Hippocampal formation (tissue), 2 donors: ENCODE measurements around the gene PRKCB.

Experiments
- DNase-seq, 2 donors: peaks; one replicate each; lab custom pipeline; 2025; lab: John Stamatoyannopoulos, UW

The PRKCB gene

GRCh38 chr16:23966597-23967394 is 131.0 kb downstream of the PRKCB start:
- no peak for DNase-seq

GRCh38 chr16:23967775-23968174 is 132.0 kb downstream of the PRKCB start:
- DNase-seq: no peak

DNA sequence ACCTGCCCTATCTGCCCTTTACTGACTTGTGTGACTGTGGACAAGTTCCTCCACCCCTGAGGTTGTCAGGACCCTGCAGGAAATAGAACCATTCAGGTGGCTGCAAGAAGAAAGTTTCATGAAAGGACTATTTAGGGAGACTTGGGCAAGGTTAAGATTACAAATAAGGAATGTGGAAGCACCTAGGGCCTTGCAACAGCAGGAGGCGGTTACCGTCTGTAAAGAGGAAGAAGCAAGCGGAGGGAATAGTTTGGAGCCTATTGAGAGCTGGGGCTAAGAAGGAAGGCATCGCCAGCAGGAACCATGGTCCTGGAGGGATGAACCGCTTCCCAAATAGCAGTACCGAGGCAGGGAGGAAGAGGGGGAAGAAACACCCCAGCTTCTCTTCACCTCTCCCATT is 132.4 kb downstream of the PRKCB start:
- no peak for DNase-seq

GRCh38 chr16:23969468-23970297 is 133.9 kb downstream of the PRKCB start:
- no peak for DNase-seq

GRCh38 chr16:23974223-23974622 is 138.4 kb downstream of the PRKCB start:
- no peak for DNase-seq

GRCh38 chr16:23975293-23975692 is 139.5 kb downstream of the PRKCB start:
- no peak for DNase-seq

DNA sequence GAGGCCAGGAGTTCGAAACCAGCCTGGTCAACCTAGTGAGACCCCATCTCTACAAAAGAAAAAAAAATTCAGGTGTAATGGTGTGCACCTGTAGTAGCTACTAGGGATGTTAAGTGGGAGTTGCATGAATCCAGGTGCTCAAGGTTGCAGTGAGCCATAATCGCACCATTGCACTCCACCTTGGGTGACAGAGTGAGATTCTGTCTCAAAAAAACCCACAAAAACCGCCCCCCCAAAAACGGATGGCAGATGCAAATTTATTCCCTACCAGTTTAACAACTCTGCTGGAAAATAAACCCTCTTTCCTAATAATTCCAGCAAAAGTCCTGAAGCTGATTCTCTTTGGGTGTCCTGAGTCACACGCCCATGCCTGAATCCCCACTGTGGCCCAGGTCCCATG is 140.3 kb downstream of the PRKCB start:
- DNase-seq: no peak

- no peak for DNase-seq
These were observed 140.7 kb downstream of the PRKCB start for GRCh38 chr16:23976524-23976923.

- DNase-seq: no peak
These were observed 143.7 kb downstream of the PRKCB start for GRCh38 chr16:23979441-23979840.

- no peak for DNase-seq
These were observed 144.2 kb downstream of the PRKCB start for GRCh38 chr16:23979982-23980381.

GRCh38 chr16:23981429-23982399 is 145.9 kb downstream of the PRKCB start:
- DNase-seq: no peak

- no peak for DNase-seq
These were observed 150.7 kb downstream of the PRKCB start for GRCh38 chr16:23986455-23986854.

DNA sequence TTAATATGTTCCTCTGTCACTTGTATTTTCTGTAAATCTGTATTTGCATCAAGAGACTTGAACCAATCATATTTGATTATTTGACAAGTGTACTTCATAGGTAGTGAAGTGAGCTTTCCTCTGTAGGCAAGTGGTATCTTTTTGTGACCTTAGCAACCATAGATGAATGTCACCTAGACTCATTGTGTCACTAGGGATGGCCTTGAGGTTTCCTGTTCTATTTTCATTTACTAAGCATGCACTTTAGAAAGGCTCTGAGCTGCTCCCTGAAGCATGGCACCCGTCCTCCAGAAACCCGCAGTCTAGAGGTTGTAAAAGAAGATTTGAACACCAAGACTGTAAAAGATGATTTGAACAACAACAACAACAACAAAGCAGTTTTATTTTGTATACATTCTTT is 151.7 kb downstream of the PRKCB start:
- DNase-seq: no peak

DNA sequence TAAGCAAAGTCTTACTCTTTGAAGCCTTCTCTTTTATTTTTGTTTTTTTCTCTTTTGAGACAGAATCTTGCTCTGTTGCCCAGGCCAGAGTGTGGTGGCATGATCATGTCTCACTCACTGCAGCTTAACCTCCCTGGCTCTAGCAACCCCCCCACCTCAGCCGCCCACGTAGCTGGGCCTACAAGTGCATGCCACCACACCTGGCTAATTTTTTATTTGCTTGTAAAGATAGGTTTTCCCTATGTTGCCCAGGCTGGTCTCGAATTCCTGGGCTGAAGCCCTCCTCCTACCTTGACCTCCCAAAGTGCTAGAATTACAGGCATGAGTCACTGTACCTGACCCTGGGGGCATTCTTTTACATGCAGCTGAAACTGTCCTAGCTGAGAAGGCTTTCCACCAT is 154.7 kb downstream of the PRKCB start:
- DNase-seq: no peak

DNA sequence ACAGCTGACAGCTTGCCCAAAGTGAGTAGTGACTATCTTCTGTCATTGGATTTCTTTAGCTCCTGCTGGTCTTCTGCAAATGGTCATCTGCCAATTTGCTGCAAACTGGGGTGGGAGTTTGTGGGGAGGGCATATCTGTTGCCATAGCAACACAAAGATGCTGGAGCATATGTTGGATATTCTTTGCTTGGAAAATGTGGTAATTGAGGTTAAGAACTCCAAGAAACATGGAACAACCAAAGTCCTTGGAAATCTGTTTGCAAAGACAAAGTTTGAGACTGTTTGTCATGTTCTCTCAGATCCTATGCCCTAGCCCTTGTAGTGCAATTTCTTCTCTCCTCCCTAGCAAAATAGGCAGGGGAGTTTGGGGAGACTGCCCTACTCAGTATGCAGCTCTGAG is 155.3 kb downstream of the PRKCB start:
- DNase-seq: no peak

DNA sequence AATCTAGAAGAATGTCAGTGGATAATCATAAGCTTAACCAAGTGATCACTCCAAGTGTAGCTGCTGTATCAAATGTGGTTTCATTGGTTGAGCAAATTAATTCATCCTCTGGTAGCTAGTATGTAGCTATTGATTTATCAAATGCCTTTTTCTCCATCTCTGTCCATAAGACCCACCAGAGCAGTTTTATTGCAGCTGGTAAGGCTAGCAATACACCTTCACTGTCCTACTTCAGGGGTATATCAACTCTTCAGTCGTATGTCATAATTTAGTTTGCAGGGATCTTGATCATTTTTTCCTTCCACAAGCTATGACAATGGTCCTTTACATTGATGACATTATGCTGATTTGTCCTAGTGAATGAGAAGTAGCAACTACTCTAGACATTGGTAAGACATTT is 158.8 kb downstream of the PRKCB start:
- DNase-seq: no peak

DNA sequence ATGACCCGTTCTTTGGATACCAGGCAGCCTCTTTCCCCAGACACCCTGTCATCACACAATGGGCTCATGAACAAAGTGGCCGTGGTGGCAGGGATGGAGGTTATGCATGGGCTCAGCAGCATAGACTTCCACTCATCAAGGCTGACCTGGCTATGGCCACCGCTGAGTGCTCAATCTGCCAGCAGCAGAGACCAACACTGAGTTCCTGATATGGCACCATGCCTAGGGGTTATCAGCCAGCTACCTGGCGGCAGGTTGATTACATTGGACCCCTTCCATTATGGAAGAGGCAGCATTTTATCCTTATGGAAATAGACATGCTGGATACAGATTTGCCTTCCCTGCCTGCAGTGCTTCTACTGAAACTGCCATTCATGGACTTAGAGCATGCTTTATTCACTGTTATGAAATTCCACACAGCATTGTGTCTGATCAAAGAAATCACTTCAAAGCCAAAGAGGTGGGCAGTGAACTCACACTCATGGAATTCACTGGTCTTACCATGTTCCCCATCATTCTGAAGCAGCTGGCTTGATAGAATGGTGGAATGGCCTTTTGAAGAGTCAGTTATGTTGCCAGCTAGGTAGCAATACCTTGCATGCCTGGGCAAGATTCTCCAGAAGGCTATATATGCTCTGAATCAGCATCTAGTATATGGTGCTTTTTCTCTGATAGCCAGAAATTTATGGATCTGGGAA is 160.6 kb downstream of the PRKCB start:
- no peak for DNase-seq

DNA sequence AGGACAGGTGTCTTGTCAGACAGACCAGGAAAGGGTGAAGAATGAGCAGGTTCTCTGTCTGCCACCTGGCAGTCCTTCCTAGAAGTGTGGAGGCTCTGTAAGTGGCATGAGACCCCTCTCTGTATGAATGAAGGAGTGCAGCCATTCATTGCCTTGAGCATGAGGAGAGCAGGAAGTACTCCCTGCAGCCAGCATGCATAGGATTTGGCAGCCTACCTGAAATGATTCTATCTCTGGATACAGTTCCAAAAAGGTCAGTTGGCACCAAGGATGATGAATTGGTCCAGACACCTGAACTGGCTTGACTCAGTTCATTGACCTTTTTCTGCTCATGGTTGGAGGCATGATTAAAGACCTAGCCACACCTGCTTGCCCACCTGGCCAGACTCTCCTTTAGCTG is 163.0 kb downstream of the PRKCB start:
- DNase-seq: no peak

DNA sequence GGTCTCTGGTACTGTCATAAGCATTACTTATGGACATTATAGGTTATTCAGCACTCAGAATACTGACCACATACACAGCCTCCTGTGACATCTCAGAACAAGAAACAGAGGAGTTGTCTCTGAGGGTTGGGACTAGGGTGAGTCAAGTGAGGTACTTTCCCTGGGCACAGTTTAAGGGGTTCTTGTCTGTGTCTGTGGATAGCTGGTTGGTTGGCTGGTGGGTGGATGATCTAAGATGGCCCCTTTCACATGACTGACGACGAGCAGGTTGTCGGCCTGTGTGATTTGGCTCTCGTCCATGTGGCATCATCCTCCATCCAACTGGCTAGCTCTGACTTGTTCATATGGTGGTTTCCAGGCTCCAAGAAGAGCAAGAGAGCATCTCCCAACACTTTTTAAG is 163.9 kb downstream of the PRKCB start:
- DNase-seq: no peak

DNA sequence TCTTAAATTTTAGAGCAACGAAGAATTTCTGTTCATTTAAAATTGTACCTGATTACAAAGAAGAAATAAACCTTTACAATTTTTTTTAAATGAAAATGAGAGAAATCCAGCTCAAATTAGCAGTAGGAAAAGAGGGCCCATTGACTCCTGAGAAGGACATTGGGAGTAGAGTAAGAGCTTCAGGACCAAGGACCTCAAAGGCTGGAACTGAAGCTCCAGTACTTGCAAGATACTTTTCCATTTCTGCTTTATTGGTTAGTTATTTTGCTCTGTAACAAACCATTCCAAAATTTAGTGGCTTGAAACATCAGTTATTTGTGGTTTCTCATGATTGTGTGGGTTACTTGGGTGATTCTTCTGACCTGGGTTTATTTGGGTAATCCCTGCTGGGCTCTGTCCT is 165.9 kb downstream of the PRKCB start:
- no peak for DNase-seq

GRCh38 chr16:24002619-24003018 is 166.8 kb downstream of the PRKCB start:
- DNase-seq: no peak

- no peak for DNase-seq
These were observed 169.8 kb downstream of the PRKCB start for GRCh38 chr16:24005577-24005976.
